ENCODE data around the gene SCAMP2. TPM values are rescaled to one million over a fixed set of nuclear protein-coding genes. Genes with fewer than 3 reads are reported as not detected.
"Not testable (repeated sequence)": the region's sequence is repeated elsewhere in the genome, so short reads cannot be mapped to it uniquely, and the experiment has no call there.

The SCAMP2 gene
- total RNA-seq, 1 experiment from 2014 or later = 38.0 TPM

DNA sequence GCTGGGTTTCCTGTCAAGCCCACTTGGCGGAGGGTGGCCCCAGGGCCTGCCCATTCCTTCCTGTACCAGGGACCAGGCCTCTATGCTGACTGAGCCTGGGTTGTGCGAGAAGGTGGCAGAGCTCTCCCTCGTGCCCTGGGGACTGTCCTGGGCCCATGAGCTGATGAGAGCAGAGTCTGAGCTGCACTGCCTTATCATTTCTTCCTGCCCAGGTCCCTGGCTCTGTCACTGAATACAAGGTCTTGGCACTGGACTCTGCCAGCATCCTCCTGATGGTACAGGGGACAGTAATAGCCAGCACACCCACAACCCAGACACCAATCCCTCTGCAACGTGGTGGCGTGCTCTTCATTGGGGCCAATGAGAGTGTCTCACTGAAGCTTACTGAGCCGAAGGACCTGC, 24.1 kb upstream of the SCAMP2 start:
- H3K9me3 Mint-ChIP-seq = no peaks in the 10 kb centered on the region
- H3K4me1 Mint-ChIP-seq = no peaks in the 10 kb centered on the region
- H3K27me3 Mint-ChIP-seq (ENCODE audit: low read depth) = no peaks in the 10 kb centered on the region
- peaks cover 34% of the 10 kb centered on the region for H3K36me3 Mint-ChIP-seq
- ATAC-seq = no peak
- TF ChIP-seq, protein P1, sequence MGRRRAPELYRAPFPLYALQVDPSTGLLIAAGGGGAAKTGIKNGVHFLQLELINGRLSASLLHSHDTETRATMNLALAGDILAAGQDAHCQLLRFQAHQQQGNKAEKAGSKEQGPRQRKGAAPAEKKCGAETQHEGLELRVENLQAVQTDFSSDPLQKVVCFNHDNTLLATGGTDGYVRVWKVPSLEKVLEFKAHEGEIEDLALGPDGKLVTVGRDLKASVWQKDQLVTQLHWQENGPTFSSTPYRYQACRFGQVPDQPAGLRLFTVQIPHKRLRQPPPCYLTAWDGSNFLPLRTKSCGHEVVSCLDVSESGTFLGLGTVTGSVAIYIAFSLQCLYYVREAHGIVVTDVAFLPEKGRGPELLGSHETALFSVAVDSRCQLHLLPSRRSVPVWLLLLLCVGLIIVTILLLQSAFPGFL (CRISPR knock-in tag; IDR thresholded peaks at IDR 0.05; ENCODE audit: borderline replicate concordance) = no peak
- TF ChIP-seq CTCF (IDR thresholded peaks at IDR 0.05) (no peak), ZNF219 (CRISPR knock-in tag; IDR thresholded peaks at IDR 0.05; ENCODE audit: borderline replicate concordance) (no peak)
- H3K4me3 Mint-ChIP-seq = no peak overlapping the region
- DNase-seq (ENCODE audit: low spot score) = no peak
- ChIA-PET CTCF (interaction anchor here (0.9 to 1.6 kb wide), 4 partner anchors 53 to 128 kb away, joined by 3 to 5 read pairs (median 4); partner anchors contain the start of gene ULK3), POLR2A (interaction anchor here (1.2 to 3.0 kb wide), 2 partner anchors 9 to 59 kb away, joined by 3 to 12 read pairs; partner anchors contain the start of gene FAM219B)
- no peak overlapping the region for H3K27ac Mint-ChIP-seq

DNA sequence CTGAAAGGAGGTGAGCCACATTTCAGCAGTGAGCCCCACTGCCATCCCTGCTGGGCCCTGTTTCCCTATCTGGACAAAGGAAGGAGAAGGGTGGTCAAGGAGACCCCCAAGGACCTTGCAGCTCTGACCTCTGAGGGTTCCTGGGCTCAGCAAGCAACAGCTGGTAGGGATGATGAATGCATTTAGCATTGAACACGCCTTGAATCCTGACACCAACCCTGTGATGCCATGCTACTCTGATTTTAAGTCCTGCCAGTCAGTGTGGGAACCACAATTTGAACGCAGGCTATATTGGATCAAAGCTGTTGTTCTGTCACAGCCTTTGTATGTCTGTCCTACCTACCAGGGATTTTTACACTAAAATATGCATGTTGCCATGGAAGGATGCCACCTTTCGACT, 23.2 kb upstream of the SCAMP2 start:
- no peak overlapping the region for H3K27ac Mint-ChIP-seq
- ChIA-PET CTCF (interaction anchor here (1.2 kb wide), 1 partner anchor 127 kb away, joined by 3 read pairs; no protein-coding TSS in a partner anchor), POLR2A (interaction anchor here (3.0 kb wide), 1 partner anchor 10 kb away, joined by 12 read pairs; the partner anchor contains the start of gene FAM219B)
- no peaks in the 10 kb centered on the region for H3K27me3 Mint-ChIP-seq (ENCODE audit: low read depth)
- ATAC-seq (no peak), DNase-seq (ENCODE audit: low spot score) (no peak)
- H3K4me1 Mint-ChIP-seq = no peaks in the 10 kb centered on the region
- H3K36me3 Mint-ChIP-seq = peaks cover 37% of the 10 kb centered on the region
- TF ChIP-seq SMAD3 (CRISPR knock-in tag; IDR thresholded peaks at IDR 0.05; ENCODE audit: borderline replicate concordance) (no peak), JUN (CRISPR knock-in tag; IDR thresholded peaks at IDR 0.05) (no peak)
- no peak overlapping the region for H3K4me3 Mint-ChIP-seq
- no peaks in the 10 kb centered on the region for H3K9me3 Mint-ChIP-seq

GRCh38 chr15:74895830-74896229, 22.7 kb upstream of the SCAMP2 start:
- peaks cover 35% of the 10 kb centered on the region for H3K36me3 Mint-ChIP-seq
- ChIA-PET POLR2A (interaction anchor here (0.5 to 3.0 kb wide), 2 partner anchors 11 to 30 kb away, joined by 4 to 12 read pairs; partner anchors contain the start of gene FAM219B), CTCF (no interaction called here)

GRCh38 chr15:74894383-74894782, 21.2 kb upstream of the SCAMP2 start:
- POLR2A ChIA-PET; ATAC-seq; H3K27me3 Mint-ChIP-seq (ENCODE audit: low read depth); H3K4me3 Mint-ChIP-seq; DNase-seq (ENCODE audit: low spot score); H3K9me3 Mint-ChIP-seq; CTCF ChIA-PET; H3K27ac Mint-ChIP-seq: not testable (repeated sequence)
- peaks cover 10% of the 10 kb centered on the region for H3K4me1 Mint-ChIP-seq
- peaks cover 31% of the 10 kb centered on the region for H3K36me3 Mint-ChIP-seq

More at GRCh38 chr15:74895830-74896229, 22.7 kb upstream of the SCAMP2 start:
- TF ChIP-seq MXD4 (CRISPR knock-in tag; IDR thresholded peaks at IDR 0.05; ENCODE audit: borderline replicate concordance) = no peak
- TF ChIP-seq USF1 (CRISPR knock-in tag; IDR thresholded peaks at IDR 0.05) = no peak
- TF ChIP-seq, protein P2, sequence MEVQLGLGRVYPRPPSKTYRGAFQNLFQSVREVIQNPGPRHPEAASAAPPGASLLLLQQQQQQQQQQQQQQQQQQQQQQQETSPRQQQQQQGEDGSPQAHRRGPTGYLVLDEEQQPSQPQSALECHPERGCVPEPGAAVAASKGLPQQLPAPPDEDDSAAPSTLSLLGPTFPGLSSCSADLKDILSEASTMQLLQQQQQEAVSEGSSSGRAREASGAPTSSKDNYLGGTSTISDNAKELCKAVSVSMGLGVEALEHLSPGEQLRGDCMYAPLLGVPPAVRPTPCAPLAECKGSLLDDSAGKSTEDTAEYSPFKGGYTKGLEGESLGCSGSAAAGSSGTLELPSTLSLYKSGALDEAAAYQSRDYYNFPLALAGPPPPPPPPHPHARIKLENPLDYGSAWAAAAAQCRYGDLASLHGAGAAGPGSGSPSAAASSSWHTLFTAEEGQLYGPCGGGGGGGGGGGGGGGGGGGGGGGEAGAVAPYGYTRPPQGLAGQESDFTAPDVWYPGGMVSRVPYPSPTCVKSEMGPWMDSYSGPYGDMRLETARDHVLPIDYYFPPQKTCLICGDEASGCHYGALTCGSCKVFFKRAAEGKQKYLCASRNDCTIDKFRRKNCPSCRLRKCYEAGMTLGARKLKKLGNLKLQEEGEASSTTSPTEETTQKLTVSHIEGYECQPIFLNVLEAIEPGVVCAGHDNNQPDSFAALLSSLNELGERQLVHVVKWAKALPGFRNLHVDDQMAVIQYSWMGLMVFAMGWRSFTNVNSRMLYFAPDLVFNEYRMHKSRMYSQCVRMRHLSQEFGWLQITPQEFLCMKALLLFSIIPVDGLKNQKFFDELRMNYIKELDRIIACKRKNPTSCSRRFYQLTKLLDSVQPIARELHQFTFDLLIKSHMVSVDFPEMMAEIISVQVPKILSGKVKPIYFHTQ (CRISPR knock-in tag; IDR thresholded peaks at IDR 0.05) = no peak
- TF ChIP-seq ERG (CRISPR knock-in tag; IDR thresholded peaks at IDR 0.05) = no peak
- TF ChIP-seq, protein P3, sequence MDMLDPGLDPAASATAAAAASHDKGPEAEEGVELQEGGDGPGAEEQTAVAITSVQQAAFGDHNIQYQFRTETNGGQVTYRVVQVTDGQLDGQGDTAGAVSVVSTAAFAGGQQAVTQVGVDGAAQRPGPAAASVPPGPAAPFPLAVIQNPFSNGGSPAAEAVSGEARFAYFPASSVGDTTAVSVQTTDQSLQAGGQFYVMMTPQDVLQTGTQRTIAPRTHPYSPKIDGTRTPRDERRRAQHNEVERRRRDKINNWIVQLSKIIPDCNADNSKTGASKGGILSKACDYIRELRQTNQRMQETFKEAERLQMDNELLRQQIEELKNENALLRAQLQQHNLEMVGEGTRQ (CRISPR knock-in tag; IDR thresholded peaks at IDR 0.05) = no peak
- DNase-seq (ENCODE audit: low spot score) (no peak), ATAC-seq (no peak)
- Mint-ChIP-seq H3K9me3 (no peaks in the 10 kb centered on the region), H3K27me3 (ENCODE audit: low read depth) (no peaks in the 10 kb centered on the region), H3K4me1 (peaks cover 2% of the 10 kb centered on the region), H3K27ac (no peak overlapping the region), H3K4me3 (no peak overlapping the region)

Data from WTC11 (cell line).